Hepatocyte (in vitro differentiated cells): ENCODE measurements around the gene LENEP. TPM values are rescaled to one million over a fixed set of nuclear protein-coding genes. Genes with fewer than 3 reads are reported as not detected.

Experiments used
- DNase-seq: peaks from one replicate; pipeline ENCODE4 v3.0.0-alpha.2; 2016; ENCODE audit warnings: low spot score
- H2AFZ ChIP-seq: fragments of 200-600 bp; sonication (generic); 2 replicates; pipeline ENCODE4 v1.6.0; 2016; ENCODE audit warnings: antibody characterized with exemption, mild to moderate bottlenecking
- H3K27ac ChIP-seq: fragments of 200-600 bp; sonication (generic); 2 replicates; pipeline ENCODE4 v1.5.1; 2016; ENCODE audit warnings: mild to moderate bottlenecking
- H3K27me3 ChIP-seq: fragments of 200-600 bp; sonication (generic); 2 replicates; pipeline ENCODE4 v1.6.1; 2016
- H3K36me3 ChIP-seq: fragments of 200-600 bp; sonication (generic); replicated peaks from 2 replicates; pipeline ENCODE4 v1.5.1; 2016; ENCODE audit warnings: low read depth; ENCODE audit not compliant: insufficient read depth
- H3K4me1 ChIP-seq: fragments of 200-600 bp; sonication (generic); 2 replicates; pipeline ENCODE4 v1.5.1; 2016; ENCODE audit warnings: mild to moderate bottlenecking, moderate library complexity; ENCODE audit not compliant: insufficient read depth
- H3K4me2 ChIP-seq: fragments of 200-600 bp; sonication (generic); 2 replicates; pipeline ENCODE4 v1.6.0; 2016
- H3K4me3 ChIP-seq: fragments of 200-600 bp; sonication (generic); 2 replicates; pipeline ENCODE4 v1.5.1; 2016; ENCODE audit warnings: mild to moderate bottlenecking
- H3K79me2 ChIP-seq: fragments of 200-600 bp; sonication (generic); 2 replicates; pipeline ENCODE4 v1.6.0; 2017; ENCODE audit warnings: mild to moderate bottlenecking
- H3K9me2 ChIP-seq: fragments of 200-600 bp; sonication (generic); replicated peaks from 2 replicates; pipeline ENCODE4 v1.6.0; 2017; ENCODE audit warnings: mild to moderate bottlenecking; ENCODE audit not compliant: insufficient read depth
- H3K9me3 ChIP-seq: fragments of 200-600 bp; sonication (generic); 2 replicates; pipeline ENCODE4 v1.5.1; 2016; ENCODE audit warnings: low read depth, mild to moderate bottlenecking
- H4K20me1 ChIP-seq: fragments of 200-600 bp; sonication (generic); 2 replicates; pipeline ENCODE4 v1.6.0; 2016; ENCODE audit warnings: mild to moderate bottlenecking; ENCODE audit not compliant: insufficient read depth, poor library complexity, severe bottlenecking
- EZH2 ChIP-seq: fragments of 200-600 bp; sonication (generic); IDR thresholded peaks from 2 replicates; pipeline ENCODE4 v1.6.1; 2016; ENCODE audit warnings: antibody characterized with exemption, mild to moderate bottlenecking, borderline replicate concordance
- EZH2phosphoT487 ChIP-seq: fragments of 200-600 bp; sonication (generic); IDR thresholded peaks from one replicate; pipeline ENCODE4 v1.6.1; 2018; ENCODE audit warnings: antibody characterized with exemption, mild to moderate bottlenecking, low read depth, moderate library complexity; ENCODE audit not compliant: unreplicated experiment, severe bottlenecking
- WGBS: methylation state at CpG from one replicate; pipeline ENCODE4 v1.1.6; 2016; ENCODE audit warnings: low lambda C conversion rate; ENCODE audit errors: missing lambda C conversion rate; 5-methylcytosine and 5-hydroxymethylcytosine counted together
- polyA plus RNA-seq: library from polyadenylated mRNA; unstranded; fragments of >200 nt; fragmentation: Nextera tagmentation; extraction: Ambion mirVana; gene quantifications from 2 replicates; pipeline ENCODE4 v1.2.1, GENCODE V29; 2016
- total RNA-seq: library from RNA; depleted of rRNA; stranded (reverse); fragments of >200 nt; gene quantifications from 2 replicates; pipeline ENCODE4 v1.2.3, GENCODE V29; 2014
- TF ChIP-seq, protein P1 (sequence below): fragments of 200-600 bp; sonication (generic); IDR thresholded peaks from 2 replicates; pipeline ENCODE4 v1.5.1; 2016; ENCODE audit warnings: antibody characterized with exemption, mild to moderate bottlenecking; ENCODE audit not compliant: poor library complexity

LENEP gene
- total and polyA plus RNA-seq, 2 experiments from 2014 or later: not detected

DNA sequence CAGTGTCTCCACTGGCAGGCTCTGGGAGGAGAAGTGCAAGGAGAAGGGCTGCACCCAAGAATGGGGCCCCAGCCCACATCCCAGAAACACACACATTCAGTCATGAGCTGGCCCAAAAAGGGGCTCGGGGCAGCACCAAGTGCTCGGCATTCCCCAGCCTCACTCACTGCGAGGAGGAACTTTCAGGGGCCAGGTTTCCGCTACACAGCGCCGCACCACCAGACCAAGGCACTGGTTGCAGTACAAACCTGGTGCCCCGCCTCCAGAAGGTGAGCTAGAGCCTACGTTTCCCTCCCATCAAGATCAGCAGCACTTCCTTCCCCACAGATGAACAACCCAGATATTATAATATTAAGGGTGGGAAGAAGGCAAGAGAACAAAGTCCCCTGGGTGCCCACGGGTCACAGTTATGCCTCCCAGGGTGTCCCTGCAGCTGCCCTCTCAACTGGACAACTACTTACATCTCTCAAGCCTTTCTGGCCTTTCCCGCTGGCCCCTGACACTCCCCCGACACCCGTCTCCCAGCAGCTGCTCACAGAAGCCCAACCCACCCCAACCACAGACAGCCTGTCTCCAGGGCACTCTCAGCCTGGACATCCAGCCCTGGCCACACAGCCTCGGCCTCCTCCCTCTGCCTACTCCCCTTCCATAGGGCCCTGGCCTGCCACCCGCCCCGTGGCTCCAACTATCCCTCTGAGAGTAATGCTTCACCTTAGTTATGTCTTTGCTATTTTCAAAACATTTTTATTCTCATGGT, 41.3 kb upstream of the LENEP start:
- Histone ChIP-seq H3K36me3 (no peaks in the 10 kb centered on the region), H3K27ac (no peak overlapping the region), H3K4me3 (no peak overlapping the region), H3K9me2 (no peaks in the 10 kb centered on the region), H3K27me3 (no peaks in the 10 kb centered on the region), H2AFZ (no peak overlapping the region), H3K9me3 (no peaks in the 10 kb centered on the region), H3K4me1 (peaks cover 23% of the 10 kb centered on the region), H3K79me2 (peaks cover 30% of the 10 kb centered on the region), H4K20me1 (no peaks in the 10 kb centered on the region), H3K4me2 (no peak overlapping the region)
- no peak for TF ChIP-seq EZH2
- no peak for DNase-seq
- 80% methylated on average over 15 of the region's 15 CpGs for WGBS

DNA sequence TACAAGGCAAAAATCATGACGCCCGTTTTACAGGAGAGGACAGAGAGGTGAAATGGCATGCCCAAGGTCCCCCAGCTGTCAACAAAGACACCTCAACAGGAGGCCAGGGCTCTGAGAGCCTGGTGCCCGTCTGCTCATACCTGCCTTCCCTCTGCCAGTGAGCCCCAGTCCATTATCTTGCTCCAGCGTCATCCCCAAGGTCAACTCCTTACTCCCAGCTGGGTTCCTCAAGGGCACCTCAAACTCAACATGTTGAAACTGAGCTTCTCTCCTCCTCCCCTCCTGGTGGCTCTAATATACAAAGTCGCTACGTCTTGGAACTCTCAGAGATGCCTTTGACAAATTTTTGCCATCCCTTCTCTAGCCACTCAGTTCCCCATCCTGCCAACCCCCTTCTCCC, 40.7 kb upstream of the LENEP start:
- peaks cover 29% of the 10 kb centered on the region for H3K4me1 ChIP-seq
- no peak overlapping the region for H3K4me2 ChIP-seq
- H3K79me2 ChIP-seq: peaks cover 30% of the 10 kb centered on the region
- DNase-seq: no peak
- TF ChIP-seq, protein P1, sequence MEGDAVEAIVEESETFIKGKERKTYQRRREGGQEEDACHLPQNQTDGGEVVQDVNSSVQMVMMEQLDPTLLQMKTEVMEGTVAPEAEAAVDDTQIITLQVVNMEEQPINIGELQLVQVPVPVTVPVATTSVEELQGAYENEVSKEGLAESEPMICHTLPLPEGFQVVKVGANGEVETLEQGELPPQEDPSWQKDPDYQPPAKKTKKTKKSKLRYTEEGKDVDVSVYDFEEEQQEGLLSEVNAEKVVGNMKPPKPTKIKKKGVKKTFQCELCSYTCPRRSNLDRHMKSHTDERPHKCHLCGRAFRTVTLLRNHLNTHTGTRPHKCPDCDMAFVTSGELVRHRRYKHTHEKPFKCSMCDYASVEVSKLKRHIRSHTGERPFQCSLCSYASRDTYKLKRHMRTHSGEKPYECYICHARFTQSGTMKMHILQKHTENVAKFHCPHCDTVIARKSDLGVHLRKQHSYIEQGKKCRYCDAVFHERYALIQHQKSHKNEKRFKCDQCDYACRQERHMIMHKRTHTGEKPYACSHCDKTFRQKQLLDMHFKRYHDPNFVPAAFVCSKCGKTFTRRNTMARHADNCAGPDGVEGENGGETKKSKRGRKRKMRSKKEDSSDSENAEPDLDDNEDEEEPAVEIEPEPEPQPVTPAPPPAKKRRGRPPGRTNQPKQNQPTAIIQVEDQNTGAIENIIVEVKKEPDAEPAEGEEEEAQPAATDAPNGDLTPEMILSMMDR: no peak
- TF ChIP-seq EZH2phosphoT487: no peak
- TF ChIP-seq EZH2: no peak
- H4K20me1 ChIP-seq: no peaks in the 10 kb centered on the region
- no peak overlapping the region for H3K27ac ChIP-seq
- no peaks in the 10 kb centered on the region for H3K9me3 ChIP-seq
- no peak overlapping the region for H3K4me3 ChIP-seq
- no peak overlapping the region for H2AFZ ChIP-seq
- no peaks in the 10 kb centered on the region for H3K36me3 ChIP-seq
- 91% methylated on average over 6 of the region's 6 CpGs for whole genome bisulfite sequencing
- H3K9me2 ChIP-seq: no peaks in the 10 kb centered on the region
- H3K27me3 ChIP-seq: no peaks in the 10 kb centered on the region

DNA sequence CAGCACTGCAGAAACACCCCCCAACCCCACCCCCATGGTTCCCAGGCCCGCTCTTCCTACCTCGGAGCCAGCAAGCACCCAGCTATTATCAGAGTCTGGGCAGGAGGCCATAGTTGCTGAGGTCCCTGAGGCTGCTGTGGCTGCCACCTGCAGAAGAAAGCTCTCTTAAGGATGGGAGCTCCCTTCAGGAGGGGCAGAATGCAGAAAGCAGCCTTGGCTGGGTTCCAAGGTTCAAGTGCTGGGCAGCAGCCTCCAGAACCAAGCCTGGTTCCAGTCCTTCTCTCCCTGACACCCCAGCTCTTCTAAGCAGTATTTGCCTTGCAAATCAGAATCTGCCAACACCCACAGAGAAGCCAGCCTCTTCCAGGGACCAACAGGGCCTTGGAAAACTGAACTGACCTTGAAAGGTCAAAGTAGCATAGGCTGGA, 39.8 kb upstream of the LENEP start:
- H3K9me2 ChIP-seq: no peaks in the 10 kb centered on the region
- no peaks in the 10 kb centered on the region for H3K36me3 ChIP-seq
- no peaks in the 10 kb centered on the region for H3K27me3 ChIP-seq
- H3K79me2 ChIP-seq: peaks cover 34% of the 10 kb centered on the region
- WGBS: 88% methylated on average over 2 of the region's 2 CpGs
- H4K20me1 ChIP-seq: no peaks in the 10 kb centered on the region
- H2AFZ ChIP-seq: no peak overlapping the region
- no peak for DNase-seq
- peak overlapping the region; percentile 77 for H3K4me2 ChIP-seq
- H3K9me3 ChIP-seq: no peaks in the 10 kb centered on the region
- H3K4me1 ChIP-seq: peaks cover 29% of the 10 kb centered on the region
- TF ChIP-seq EZH2phosphoT487 (no peak), EZH2 (no peak)
- TF ChIP-seq, protein P1: no peak
- H3K27ac ChIP-seq: no peak overlapping the region
- no peak overlapping the region for H3K4me3 ChIP-seq

GRCh38 chr1:154954541-154954940, 38.8 kb upstream of the LENEP start:
- Histone ChIP-seq H3K9me2 (no peaks in the 10 kb centered on the region), H3K9me3 (no peaks in the 10 kb centered on the region), H3K36me3 (no peaks in the 10 kb centered on the region), H2AFZ (no peak overlapping the region), H3K4me1 (peaks cover 29% of the 10 kb centered on the region), H3K4me2 (peak overlapping the region; percentile 77), H3K27ac (peak overlapping the region; percentile 74), H3K27me3 (no peaks in the 10 kb centered on the region), H3K4me3 (no peak overlapping the region), H4K20me1 (no peaks in the 10 kb centered on the region), H3K79me2 (peaks cover 43% of the 10 kb centered on the region)
- DNase-seq: no peak
- WGBS: 62% methylated on average over 3 of the region's 3 CpGs
- TF ChIP-seq EZH2: no peak
- no peak for TF ChIP-seq EZH2phosphoT487
- TF ChIP-seq, protein P1: no peak
